HCT116 (cell line): ENCODE measurements around the gene HIP1. TPM values are rescaled to one million over a fixed set of nuclear protein-coding genes. Genes with fewer than 3 reads are reported as not detected.

Experiments used
- ATAC-seq: fragments of 200-7000 bp; cut with Tn5 transposase; 2 replicates; pipeline ENCODE4 v1.9.1; 2020; ENCODE audit warnings: mild to moderate bottlenecking, moderate library complexity
- BruUV-seq: library from RNA; stranded (reverse); fragments of 400-500 nt; replicated peaks from 2 replicates; lab custom pipeline; 2021; lab: Mats Ljungman, UMichigan
- CTCF ChIA-PET: fragments of 300-600 bp; sonication (Branson Sonifier 250); formaldehyde crosslinking; loops from one replicate; lab custom pipeline; 2021; ENCODE audit warnings: antibody characterized with exemption; lab: Charles Lee
- POLR2A ChIA-PET: fragments of 300-600, 350-600 bp; sonication (Branson Sonifier 250); formaldehyde crosslinking; loops from one replicate; lab custom pipeline; 2021; ENCODE audit warnings: antibody characterized with exemption; lab: Charles Lee
- RAD21 ChIA-PET, 2 experiments: fragments of 300-600 bp; sonication (Branson Sonifier 250); formaldehyde crosslinking; loops; one replicate each; lab custom pipeline; 2023; ENCODE audit warnings: low total read pairs in 2 of 2; ENCODE audit not compliant: uncharacterized antibody in 2 of 2, unreplicated experiment in 2 of 2, low non-redundant PET in 1 of 2; lab: Charles Lee
- DNase-seq: peaks from one replicate; pipeline ENCODE4 v3.0.0-alpha.2; 2010; ENCODE audit warnings: low read depth, low spot score
- H2AFZ ChIP-seq: fragments of 200-600 bp; shearing (Covaris generic), sonication (generic); 2 replicates; pipeline ENCODE4 v1.6.1; 2017; ENCODE audit warnings: low read depth, mixed run types, mixed read lengths, antibody characterized with exemption, low read length; ENCODE audit not compliant: poor library complexity, severe bottlenecking
- H3K27ac ChIP-seq: 2 replicates; pipeline ENCODE4 v1.5.1; 2012; ENCODE audit warnings: low read depth, low read length
- H3K27me3 ChIP-seq: fragments of 200-600 bp; sonication (generic); 2 replicates; pipeline ENCODE4 v1.6.1; 2016; ENCODE audit warnings: mixed run types, low read length, mixed read lengths; ENCODE audit not compliant: insufficient read depth
- H3K36me3 ChIP-seq, 2 experiments: fragments of 200-500 bp in 1 of 2; fragments of 200-600 bp in 1 of 2; sonication (Bioruptor generic) in 1 of 2; sonication (generic) in 1 of 2; 2 replicates each; pipeline versions ENCODE4 v1.5.1 to v1.6.1; 2014 to 2016; ENCODE audit warnings: low read length in 2 of 2, inconsistent platforms in 1 of 2, mixed read lengths in 1 of 2, mixed run types in 1 of 2; ENCODE audit not compliant: insufficient read depth in 2 of 2, control insufficient read depth in 1 of 2
- H3K4me1 ChIP-seq, 2 experiments: fragments of 200-600 bp in 1 of 2; sonication (generic) in 1 of 2; 2 replicates each; pipeline versions ENCODE4 v1.5.1 to v1.6.1; 2012 to 2017; ENCODE audit warnings: low read length in 2 of 2, inconsistent platforms in 1 of 2, mild to moderate bottlenecking in 1 of 2, mixed read lengths in 1 of 2, mixed run types in 1 of 2, moderate library complexity in 1 of 2; ENCODE audit not compliant: insufficient read depth in 2 of 2, control insufficient read depth in 1 of 2
- H3K4me2 ChIP-seq: fragments of 200-600 bp; sonication (generic); 2 replicates; pipeline ENCODE4 v1.6.1; 2017; ENCODE audit warnings: mixed run types, low read length, mixed read lengths
- H3K4me3 ChIP-seq, 2 experiments: fragments of 200-600 bp in 1 of 2; sonication (generic) in 1 of 2; replicated peaks in 1 of 2; 2 replicates each; pipeline ENCODE4 v1.5.1; 2011 to 2016; ENCODE audit warnings: low read length in 2 of 2, control low read depth in 1 of 2, low read depth in 1 of 2, mild to moderate bottlenecking in 1 of 2, mixed read lengths in 1 of 2, mixed run types in 1 of 2
- H3K79me2 ChIP-seq: fragments of 200-600 bp; sonication (generic); 2 replicates; pipeline ENCODE4 v1.6.1; 2017; ENCODE audit warnings: mild to moderate bottlenecking, mixed run types, low read length, moderate library complexity, mixed read lengths; ENCODE audit not compliant: insufficient read depth
- H3K9ac ChIP-seq: fragments of 200-600 bp; sonication (generic); 2 replicates; pipeline ENCODE4 v1.6.1; 2016; ENCODE audit warnings: low read length, mixed read lengths
- H3K9me2 ChIP-seq: fragments of 200-600 bp; sonication (generic), shearing (Covaris generic); 2 replicates; pipeline ENCODE4 v1.6.1; 2017; ENCODE audit warnings: mixed run types, mild to moderate bottlenecking, moderate library complexity; ENCODE audit not compliant: insufficient read depth
- H3K9me3 ChIP-seq, 2 experiments: fragments of 200-500 bp in 1 of 2; fragments of 200-600 bp in 1 of 2; sonication (Bioruptor generic) in 1 of 2; sonication (generic) in 1 of 2; 2 replicates each; pipeline ENCODE4 v1.6.1; 2014 to 2017; ENCODE audit warnings: low read length in 2 of 2, mixed read lengths in 2 of 2, inconsistent platforms in 1 of 2, low read depth in 1 of 2, mild to moderate bottlenecking in 1 of 2, mixed run types in 1 of 2, moderate library complexity in 1 of 2; ENCODE audit not compliant: control insufficient read depth in 1 of 2, insufficient read depth in 1 of 2
- H4K20me1 ChIP-seq: fragments of 200-600 bp; sonication (generic), shearing (Covaris generic); 2 replicates; pipeline ENCODE4 v1.6.1; 2017; ENCODE audit warnings: mixed run types, mild to moderate bottlenecking, moderate library complexity; ENCODE audit not compliant: insufficient read depth
- CBX3 ChIP-seq: IDR thresholded peaks from 2 replicates; pipeline ENCODE4 v1.6.1; 2012; ENCODE audit warnings: low read depth
- CEBPB ChIP-seq: IDR thresholded peaks from 2 replicates; pipeline ENCODE4 v1.6.1; 2012; ENCODE audit warnings: low read depth
- EGR1 ChIP-seq: IDR thresholded peaks from 2 replicates; pipeline ENCODE4 v1.6.1; 2012; ENCODE audit warnings: low read depth
- ELF1 ChIP-seq: IDR thresholded peaks from 2 replicates; pipeline ENCODE4 v1.6.1; 2012; ENCODE audit warnings: low read depth, borderline replicate concordance
- FOSL1 ChIP-seq: IDR thresholded peaks from 2 replicates; pipeline ENCODE4 v1.6.1; 2012; ENCODE audit warnings: low read depth
- POLR2AphosphoS5 ChIP-seq: IDR thresholded peaks from 2 replicates; pipeline ENCODE4 v1.6.1; 2011; ENCODE audit warnings: mild to moderate bottlenecking, low read depth, low read length, moderate library complexity
- RAD21 ChIP-seq: IDR thresholded peaks from 2 replicates; pipeline ENCODE4 v1.6.1; 2012; ENCODE audit warnings: low read depth, mild to moderate bottlenecking
- SP1 ChIP-seq: IDR thresholded peaks from 2 replicates; pipeline ENCODE4 v1.6.1; 2012; ENCODE audit warnings: low read depth
- SRF ChIP-seq: IDR thresholded peaks from 2 replicates; pipeline ENCODE4 v1.6.1; 2012; ENCODE audit warnings: low read depth
- TCF7L2 ChIP-seq: IDR thresholded peaks from 2 replicates; pipeline ENCODE4 v1.7.0; 2011; ENCODE audit warnings: borderline replicate concordance, inconsistent platforms; ENCODE audit not compliant: insufficient read depth, insufficient read length; ENCODE audit errors: extremely low read depth
- YY1 ChIP-seq: IDR thresholded peaks from 2 replicates; pipeline ENCODE4 v1.6.1; 2011; ENCODE audit warnings: low read length, low read depth, moderate library complexity, mild to moderate bottlenecking; ENCODE audit not compliant: insufficient replicate concordance; ENCODE audit errors: extremely low read depth
- ZFX ChIP-seq: fragments of 450-650 bp; IDR thresholded peaks from 2 replicates; pipeline ENCODE4 v1.6.1; 2017
- ZNF274 ChIP-seq: fragments of 200-500 bp; sonication (Bioruptor generic); IDR thresholded peaks from 2 replicates; pipeline ENCODE4 v1.6.1; 2014; ENCODE audit warnings: mild to moderate bottlenecking, low read depth, low read length, inconsistent platforms
- intact Hi-C: fragments of 100-400 bp; cut with micrococcal nuclease; formaldehyde crosslinking; loops from 2 replicates; pipeline ENCODE4 v1.10.0; 2022
- total RNA-seq: library from RNA; stranded (reverse); gene quantifications from one replicate; pipeline ENCODE4 v1.2.1, GENCODE V29; 2021; ENCODE audit not compliant: unreplicated experiment
- TF ChIP-seq, protein P1 (sequence below), 3 experiments: fragments of 200-600 bp in 1 of 3; sonication (generic) in 1 of 3; IDR thresholded peaks in 2 of 3; conservative IDR thresholded peaks in 1 of 3; 2 replicates each; pipeline ENCODE4 v1.5.1; 2012 to 2017; ENCODE audit warnings: low read depth in 2 of 3, low read length in 2 of 3, antibody characterized with exemption in 1 of 3, borderline replicate concordance in 1 of 3, control low read depth in 1 of 3, mild to moderate bottlenecking in 1 of 3, mixed read lengths in 1 of 3, mixed run types in 1 of 3, moderate library complexity in 1 of 3; ENCODE audit not compliant: insufficient read depth in 1 of 3
- TF ChIP-seq, protein P2 (sequence below): IDR thresholded peaks from 2 replicates; pipeline ENCODE4 v1.6.1; 2012; ENCODE audit warnings: low read depth
- TF ChIP-seq, protein P3 (sequence below): IDR thresholded peaks from 2 replicates; pipeline ENCODE4 v1.6.1; 2011; ENCODE audit warnings: mild to moderate bottlenecking, low read length, moderate library complexity; ENCODE audit not compliant: insufficient replicate concordance; ENCODE audit errors: extremely low read depth

The HIP1 gene
- total RNA-seq, 1 experiment from 2014 or later: 22.1 TPM

DNA sequence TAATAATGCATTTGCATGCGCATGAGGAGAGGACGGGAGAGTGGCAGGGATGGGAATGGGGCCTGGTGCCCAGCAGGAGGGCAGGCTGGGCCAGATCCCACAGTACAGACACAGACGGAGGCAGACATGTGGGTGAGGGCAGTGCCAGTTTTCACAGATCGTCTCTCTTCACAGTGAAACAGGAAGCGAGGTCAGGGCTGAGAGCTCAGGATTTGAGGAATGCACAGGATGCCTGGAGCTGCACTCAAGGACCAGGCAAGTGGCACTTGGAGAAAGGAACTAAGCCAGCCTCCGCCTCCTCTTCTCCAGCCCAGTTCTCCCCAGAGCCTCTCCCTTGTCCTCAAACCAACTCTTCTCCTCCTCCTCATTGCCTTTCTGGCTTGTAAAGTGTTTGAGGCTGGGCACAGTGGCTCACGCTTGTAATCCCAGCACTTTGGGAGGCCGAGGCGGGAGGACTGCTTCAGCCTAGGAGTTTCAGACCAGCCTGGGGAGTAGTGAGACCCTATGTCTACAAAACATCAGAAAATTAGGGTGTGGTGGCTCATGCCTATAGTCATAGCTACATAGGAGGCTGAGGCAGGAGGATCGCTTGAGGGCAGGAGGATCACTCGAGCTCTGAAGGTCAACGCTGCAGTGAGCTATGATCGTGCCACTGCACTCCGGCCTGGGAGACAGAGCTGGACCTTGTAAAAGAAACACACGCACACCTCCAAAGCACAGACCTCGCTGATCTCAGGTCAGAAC, 115.2 kb downstream of the HIP1 start (continued):
- TF ChIP-seq, protein P1, sequence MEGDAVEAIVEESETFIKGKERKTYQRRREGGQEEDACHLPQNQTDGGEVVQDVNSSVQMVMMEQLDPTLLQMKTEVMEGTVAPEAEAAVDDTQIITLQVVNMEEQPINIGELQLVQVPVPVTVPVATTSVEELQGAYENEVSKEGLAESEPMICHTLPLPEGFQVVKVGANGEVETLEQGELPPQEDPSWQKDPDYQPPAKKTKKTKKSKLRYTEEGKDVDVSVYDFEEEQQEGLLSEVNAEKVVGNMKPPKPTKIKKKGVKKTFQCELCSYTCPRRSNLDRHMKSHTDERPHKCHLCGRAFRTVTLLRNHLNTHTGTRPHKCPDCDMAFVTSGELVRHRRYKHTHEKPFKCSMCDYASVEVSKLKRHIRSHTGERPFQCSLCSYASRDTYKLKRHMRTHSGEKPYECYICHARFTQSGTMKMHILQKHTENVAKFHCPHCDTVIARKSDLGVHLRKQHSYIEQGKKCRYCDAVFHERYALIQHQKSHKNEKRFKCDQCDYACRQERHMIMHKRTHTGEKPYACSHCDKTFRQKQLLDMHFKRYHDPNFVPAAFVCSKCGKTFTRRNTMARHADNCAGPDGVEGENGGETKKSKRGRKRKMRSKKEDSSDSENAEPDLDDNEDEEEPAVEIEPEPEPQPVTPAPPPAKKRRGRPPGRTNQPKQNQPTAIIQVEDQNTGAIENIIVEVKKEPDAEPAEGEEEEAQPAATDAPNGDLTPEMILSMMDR (IDR thresholded peaks at IDR 0.05 in 2 of 3, conservative IDR thresholded peaks at IDR 0.05 in 1 of 3; ENCODE audit: borderline replicate concordance in 1 of 3, insufficient read depth in 1 of 3, low read depth in 2 of 3, low read length in 2 of 3): no peak
- no peak for TF ChIP-seq CBX3
- no peak for TF ChIP-seq CEBPB
- TF ChIP-seq SP1: no peak
- no peak for TF ChIP-seq FOSL1

DNA sequence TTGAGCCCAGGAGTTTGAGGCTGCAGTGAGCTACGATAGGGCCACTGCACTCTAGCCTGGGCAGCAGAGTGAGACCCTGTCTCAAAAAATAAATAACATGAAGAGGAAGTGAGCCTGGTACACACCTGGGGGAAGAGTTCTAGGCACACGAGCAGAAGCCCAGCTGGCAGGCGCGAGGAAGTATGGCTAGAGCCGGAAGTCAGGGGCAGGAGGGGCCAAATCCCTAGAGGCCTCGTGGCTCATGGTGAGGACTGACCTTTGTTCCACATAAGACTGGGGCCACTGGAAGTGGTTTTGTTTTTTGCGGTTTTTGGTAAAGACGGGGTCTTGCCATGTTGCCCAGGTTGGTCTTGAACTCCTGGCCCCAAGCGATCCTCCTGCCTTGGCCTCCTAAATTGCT, 117.6 kb downstream of the HIP1 start:
- no peaks in the 10 kb centered on the region for H3K4me1 ChIP-seq
- H3K9ac ChIP-seq: no peak overlapping the region
- H3K36me3 ChIP-seq: no peaks in the 10 kb centered on the region
- H3K27me3 ChIP-seq: no peaks in the 10 kb centered on the region
- H3K4me3 ChIP-seq: no peak overlapping the region
- POLR2A ChIA-PET: no interaction called here
- no peaks in the 10 kb centered on the region for H3K9me2 ChIP-seq
- H3K9me3 ChIP-seq: no peaks in the 10 kb centered on the region
- DNase-seq (no peak), ATAC-seq (no peak)
- H2AFZ ChIP-seq: no peak overlapping the region
- no TSS peak for BruUV-seq
- no peaks in the 10 kb centered on the region for H3K79me2 ChIP-seq
- CTCF ChIA-PET: no interaction called here
- no peak overlapping the region for H3K27ac ChIP-seq
- intact Hi-C loops: no loop called here
- RAD21 ChIA-PET: interaction anchor here in 1 of 2 experiments (0.6 kb wide), 1 partner anchor 19 kb away, joined by 3 read pairs; no protein-coding TSS in a partner anchor
- no peaks in the 10 kb centered on the region for H4K20me1 ChIP-seq
- H3K4me2 ChIP-seq: no peak overlapping the region
- no peak for TF ChIP-seq FOSL1
- TF ChIP-seq ZFX: no peak
- no peak for TF ChIP-seq SP1
- TF ChIP-seq, protein P2, sequence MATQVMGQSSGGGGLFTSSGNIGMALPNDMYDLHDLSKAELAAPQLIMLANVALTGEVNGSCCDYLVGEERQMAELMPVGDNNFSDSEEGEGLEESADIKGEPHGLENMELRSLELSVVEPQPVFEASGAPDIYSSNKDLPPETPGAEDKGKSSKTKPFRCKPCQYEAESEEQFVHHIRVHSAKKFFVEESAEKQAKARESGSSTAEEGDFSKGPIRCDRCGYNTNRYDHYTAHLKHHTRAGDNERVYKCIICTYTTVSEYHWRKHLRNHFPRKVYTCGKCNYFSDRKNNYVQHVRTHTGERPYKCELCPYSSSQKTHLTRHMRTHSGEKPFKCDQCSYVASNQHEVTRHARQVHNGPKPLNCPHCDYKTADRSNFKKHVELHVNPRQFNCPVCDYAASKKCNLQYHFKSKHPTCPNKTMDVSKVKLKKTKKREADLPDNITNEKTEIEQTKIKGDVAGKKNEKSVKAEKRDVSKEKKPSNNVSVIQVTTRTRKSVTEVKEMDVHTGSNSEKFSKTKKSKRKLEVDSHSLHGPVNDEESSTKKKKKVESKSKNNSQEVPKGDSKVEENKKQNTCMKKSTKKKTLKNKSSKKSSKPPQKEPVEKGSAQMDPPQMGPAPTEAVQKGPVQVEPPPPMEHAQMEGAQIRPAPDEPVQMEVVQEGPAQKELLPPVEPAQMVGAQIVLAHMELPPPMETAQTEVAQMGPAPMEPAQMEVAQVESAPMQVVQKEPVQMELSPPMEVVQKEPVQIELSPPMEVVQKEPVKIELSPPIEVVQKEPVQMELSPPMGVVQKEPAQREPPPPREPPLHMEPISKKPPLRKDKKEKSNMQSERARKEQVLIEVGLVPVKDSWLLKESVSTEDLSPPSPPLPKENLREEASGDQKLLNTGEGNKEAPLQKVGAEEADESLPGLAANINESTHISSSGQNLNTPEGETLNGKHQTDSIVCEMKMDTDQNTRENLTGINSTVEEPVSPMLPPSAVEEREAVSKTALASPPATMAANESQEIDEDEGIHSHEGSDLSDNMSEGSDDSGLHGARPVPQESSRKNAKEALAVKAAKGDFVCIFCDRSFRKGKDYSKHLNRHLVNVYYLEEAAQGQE: no peak
- TF ChIP-seq YY1: no peak
- TF ChIP-seq ELF1: no peak
- TF ChIP-seq EGR1: no peak
- no peak for TF ChIP-seq SRF
- no peak for TF ChIP-seq POLR2AphosphoS5
- no peak for TF ChIP-seq CEBPB
- TF ChIP-seq ZNF274: no peak
- no peak for TF ChIP-seq TCF7L2
- TF ChIP-seq RAD21: no peak
- TF ChIP-seq CBX3: no peak
- TF ChIP-seq, protein P3, sequence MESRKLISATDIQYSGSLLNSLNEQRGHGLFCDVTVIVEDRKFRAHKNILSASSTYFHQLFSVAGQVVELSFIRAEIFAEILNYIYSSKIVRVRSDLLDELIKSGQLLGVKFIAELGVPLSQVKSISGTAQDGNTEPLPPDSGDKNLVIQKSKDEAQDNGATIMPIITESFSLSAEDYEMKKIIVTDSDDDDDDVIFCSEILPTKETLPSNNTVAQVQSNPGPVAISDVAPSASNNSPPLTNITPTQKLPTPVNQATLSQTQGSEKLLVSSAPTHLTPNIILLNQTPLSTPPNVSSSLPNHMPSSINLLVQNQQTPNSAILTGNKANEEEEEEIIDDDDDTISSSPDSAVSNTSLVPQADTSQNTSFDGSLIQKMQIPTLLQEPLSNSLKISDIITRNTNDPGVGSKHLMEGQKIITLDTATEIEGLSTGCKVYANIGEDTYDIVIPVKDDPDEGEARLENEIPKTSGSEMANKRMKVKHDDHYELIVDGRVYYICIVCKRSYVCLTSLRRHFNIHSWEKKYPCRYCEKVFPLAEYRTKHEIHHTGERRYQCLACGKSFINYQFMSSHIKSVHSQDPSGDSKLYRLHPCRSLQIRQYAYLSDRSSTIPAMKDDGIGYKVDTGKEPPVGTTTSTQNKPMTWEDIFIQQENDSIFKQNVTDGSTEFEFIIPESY: no peak
- TF ChIP-seq, all 23 proteins: peak for 0
